Fibroblast of peridontal ligament (primary cell): Measurements from ENCODE around the gene GULP1.
A peak's percentile ranks its signal among the peaks of the same experiment; 100 is the strongest.

Experiments used
- DNase-seq: peaks from one replicate; pipeline ENCODE4 v3.0.0-alpha.2; 2010; ENCODE audit errors: extremely low read depth

The GULP1 gene

GRCh38 chr2:188322569-188323551, 31.2 kb downstream of the GULP1 start:
- DNase-seq, result peak; percentile 53

- DNase-seq, result no peak
Measured at GRCh38 chr2:188324067-188324466, 32.4 kb downstream of the GULP1 start.

- DNase-seq, result no peak
Measured at GRCh38 chr2:188326290-188326668, 34.6 kb downstream of the GULP1 start.

GRCh38 chr2:188326669-188327301, 35.1 kb downstream of the GULP1 start:
- peak; percentile 68 for DNase-seq

GRCh38 chr2:188327518-188328213, 36.0 kb downstream of the GULP1 start:
- peak; percentile 36 for DNase-seq

GRCh38 chr2:188328419-188328818, 36.7 kb downstream of the GULP1 start:
- DNase-seq, result peak; percentile 46

GRCh38 chr2:188330316-188331053, 38.8 kb downstream of the GULP1 start:
- DNase-seq, result peak; percentile 69

- DNase-seq, result no peak
Measured at GRCh38 chr2:188332619-188333018, 40.9 kb downstream of the GULP1 start.

- peak; percentile 80 for DNase-seq
Measured at GRCh38 chr2:188333751-188334524, 42.3 kb downstream of the GULP1 start.

GRCh38 chr2:188338463-188338862, 46.8 kb downstream of the GULP1 start:
- DNase-seq, result no peak

- no peak for DNase-seq
Measured at GRCh38 chr2:188340257-188340656, 48.6 kb downstream of the GULP1 start.

GRCh38 chr2:188345020-188345419, 53.3 kb downstream of the GULP1 start:
- no peak for DNase-seq

GRCh38 chr2:188345426-188345825, 53.8 kb downstream of the GULP1 start:
- peak; percentile 35 for DNase-seq

- DNase-seq, result no peak
Measured at GRCh38 chr2:188345831-188346458, 54.3 kb downstream of the GULP1 start.

GRCh38 chr2:188349019-188349418, 57.3 kb downstream of the GULP1 start:
- DNase-seq, result peak; percentile 82

- DNase-seq, result no peak
Measured at GRCh38 chr2:188353282-188353681, 61.6 kb downstream of the GULP1 start.

GRCh38 chr2:188360485-188361263, 69.0 kb downstream of the GULP1 start:
- no peak for DNase-seq

GRCh38 chr2:188364033-188364630, 72.5 kb downstream of the GULP1 start:
- no peak for DNase-seq

GRCh38 chr2:188365058-188365641, 73.5 kb downstream of the GULP1 start:
- DNase-seq, result no peak
